ENCODE data around the gene CBX1.
A peak's percentile ranks its signal among the peaks of the same experiment; 100 is the strongest.

CBX1 gene

DNA sequence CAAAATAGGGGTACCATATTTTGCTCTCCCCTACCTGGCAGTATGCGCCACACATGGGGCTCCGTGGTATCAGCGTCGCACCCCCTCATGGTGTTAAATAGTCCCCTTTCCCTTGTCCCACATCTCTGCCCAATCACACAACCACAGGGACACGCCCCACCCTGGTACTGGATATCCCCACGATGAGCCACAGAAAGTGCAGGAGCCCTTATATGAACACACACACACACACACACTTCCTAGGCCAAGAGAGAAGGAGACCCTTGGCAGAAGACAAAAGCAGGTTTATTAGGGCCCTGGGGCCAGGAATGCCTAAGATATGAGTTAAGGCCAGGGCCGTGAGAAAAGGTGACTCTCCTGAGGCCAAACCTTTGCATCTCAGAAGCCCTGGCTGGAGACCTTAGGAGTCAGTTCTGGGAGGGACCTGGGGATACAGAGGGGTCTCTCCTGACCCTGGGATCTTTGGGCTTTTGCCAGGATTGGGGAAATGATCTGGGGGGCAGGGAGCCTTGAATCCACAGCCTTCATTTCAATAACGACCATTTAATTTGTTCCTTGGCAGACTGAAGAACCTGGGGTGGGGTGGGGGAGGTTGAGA lies 75.3 kb downstream of the CBX1 start:
- DNase-seq (ENCODE audit: low spot score) = no peak

DNA sequence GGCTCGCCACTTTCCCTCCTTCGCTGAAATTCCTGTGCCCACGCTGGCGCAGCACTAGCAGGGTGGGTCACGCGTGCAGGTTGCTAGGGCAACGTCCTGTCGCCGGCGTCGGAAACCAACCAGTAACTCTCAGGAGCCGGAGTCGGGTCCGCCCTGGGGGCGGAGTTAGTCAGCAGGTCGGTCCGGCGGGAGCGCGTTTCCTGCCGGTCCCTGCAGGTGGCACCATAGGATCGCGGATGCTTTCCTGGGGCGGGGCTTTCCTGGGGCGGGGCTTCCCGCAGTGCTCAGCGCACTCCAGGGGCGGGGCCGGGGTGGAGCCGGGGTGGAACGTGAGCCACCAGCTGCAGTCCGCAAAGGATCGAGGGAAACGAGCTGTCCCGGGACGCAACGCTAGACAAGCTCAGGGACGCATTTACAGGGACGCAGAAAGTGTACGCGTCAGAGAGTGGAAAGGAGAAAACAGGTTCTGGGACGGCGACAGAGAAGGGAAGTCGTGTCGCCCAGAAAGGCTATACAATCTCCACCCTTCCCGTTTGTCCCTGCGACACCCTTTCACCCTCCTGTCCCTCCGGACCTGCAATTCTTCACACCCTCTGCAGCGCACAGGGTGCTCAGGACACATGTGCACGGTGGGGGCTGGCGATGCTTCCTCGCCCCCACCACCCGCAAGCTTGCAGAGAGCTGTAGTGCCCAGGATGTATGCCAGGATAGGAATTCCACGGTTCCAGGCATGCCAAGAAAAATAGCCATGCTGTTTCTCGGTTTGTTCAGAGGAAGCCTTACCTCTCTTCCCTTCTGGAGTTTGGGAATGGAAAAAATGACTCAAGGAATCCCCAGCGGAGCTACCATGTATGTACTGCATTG lies 76.0 kb downstream of the CBX1 start:
- peak; percentile 97 for DNase-seq (ENCODE audit: low spot score)

DNA sequence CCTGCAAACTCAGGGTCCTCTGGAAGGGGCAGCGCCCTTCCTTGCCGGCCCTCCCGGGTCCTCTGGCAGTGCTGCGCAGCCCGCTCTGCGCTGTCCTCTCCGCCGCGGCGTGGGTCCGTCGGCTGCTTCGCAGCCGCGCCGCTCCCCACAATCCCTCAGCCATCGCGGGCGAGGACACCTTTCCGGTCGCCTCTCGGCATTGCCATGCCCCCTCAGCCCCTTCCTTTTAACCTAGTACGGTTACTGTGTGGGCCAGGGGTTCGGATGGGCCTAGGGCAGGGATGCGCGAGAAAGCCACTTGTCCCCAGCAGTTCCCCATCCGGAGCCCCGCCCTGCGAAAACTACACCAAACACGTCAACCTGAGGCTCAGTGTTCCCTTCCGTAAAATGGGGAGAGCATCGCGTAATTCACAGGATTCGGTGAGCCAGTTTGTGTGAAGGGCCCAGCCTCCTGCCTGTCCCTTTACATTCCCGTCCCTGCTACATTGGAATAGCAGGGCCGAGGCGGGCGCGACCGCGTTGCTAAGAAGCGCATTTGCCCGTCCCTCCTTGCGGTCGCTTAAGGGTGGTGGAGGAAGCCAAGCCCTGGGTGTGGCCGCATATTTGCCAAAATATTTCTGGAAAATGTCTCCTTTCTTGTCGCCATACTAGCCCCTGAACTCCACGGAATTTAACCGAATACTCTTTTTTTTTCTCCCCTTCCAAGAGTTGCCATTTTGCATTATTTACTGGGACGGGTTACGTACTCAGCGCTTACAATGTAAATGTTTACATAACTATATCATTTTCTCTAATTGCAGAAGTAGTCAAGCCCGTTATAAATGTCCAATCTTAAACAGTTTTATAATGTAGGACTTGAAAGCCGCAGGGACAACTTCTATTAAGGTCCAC lies 76.9 kb downstream of the CBX1 start:
- peak; percentile 56 for DNase-seq (ENCODE audit: low spot score)

DNA sequence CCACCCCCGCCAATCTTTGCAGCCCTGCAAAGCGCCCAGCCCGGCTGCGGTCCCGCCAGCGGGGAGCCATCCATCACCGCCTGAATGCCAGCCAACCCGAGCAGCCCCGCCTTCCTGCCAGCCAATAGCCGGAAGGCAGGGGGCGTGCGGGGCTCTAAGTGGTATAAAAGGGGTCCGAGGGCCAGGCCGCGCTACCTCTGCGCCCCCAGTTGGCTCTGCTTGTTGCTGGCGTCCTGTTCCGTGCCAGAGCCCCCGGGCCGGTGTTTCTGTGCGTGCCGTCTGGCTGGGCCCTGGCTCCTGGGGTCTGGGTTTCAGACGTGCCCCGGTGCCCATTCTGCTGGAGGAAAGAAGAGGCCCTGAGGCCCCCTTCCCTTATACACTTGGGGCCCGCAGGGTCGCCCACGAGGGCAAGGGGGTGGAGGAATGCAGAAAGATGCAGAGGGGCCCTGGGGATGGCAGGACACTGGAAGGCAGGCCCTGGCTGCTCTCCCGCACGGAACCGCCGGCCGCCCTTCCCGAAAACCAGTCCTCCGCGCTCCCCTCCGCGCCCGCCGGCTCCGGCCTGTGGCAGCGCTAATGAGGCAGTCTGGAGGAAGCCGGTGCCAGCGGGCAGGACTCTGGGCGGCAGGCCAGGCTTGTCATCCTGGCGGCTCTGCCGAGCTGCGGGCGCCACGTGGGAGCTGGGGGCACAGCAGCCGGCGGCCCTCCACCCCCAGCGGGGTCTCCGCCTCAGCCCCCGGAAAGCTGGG lies 77.7 kb downstream of the CBX1 start:
- DNase-seq (ENCODE audit: low spot score) = peak; percentile 79

DNA sequence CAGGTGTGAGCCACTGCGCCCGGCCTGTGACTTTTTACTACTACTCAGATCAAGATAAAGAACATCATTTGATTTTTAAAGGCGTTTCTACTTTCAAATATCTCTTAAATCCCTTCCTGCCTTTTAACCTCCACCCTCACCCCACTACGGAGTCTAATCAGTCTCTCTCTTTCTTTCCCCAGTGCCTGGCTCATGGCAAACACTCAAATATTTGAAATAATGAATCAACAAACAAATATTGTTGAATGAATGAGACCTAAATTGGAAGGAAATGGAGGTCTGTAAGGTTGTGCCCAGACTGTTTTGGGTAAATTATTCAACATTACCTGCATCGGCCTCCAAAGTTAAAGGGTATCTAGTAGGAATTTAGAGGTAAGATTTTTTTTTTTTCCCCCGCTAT lies 78.4 kb downstream of the CBX1 start:
- DNase-seq (ENCODE audit: low spot score) = no peak

DNA sequence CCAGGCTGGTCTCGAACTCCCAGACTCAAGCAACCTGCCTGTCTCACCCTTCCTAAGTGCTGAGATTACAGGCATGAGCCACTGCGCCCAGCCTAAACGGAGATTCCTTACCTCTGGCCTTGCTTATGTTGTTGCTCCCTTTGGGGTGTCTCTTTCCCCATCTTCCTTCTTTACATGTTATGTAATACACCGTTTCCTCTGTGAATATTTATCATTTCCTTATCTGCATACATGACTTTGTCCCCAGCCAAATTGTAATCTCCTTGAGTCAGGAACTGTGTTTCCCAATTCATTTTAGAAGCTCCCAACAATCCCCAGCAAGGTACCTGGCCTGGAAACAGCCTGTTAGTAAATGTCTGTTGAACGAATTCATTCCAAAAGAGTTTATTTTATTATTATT lies 79.3 kb downstream of the CBX1 start:
- DNase-seq (ENCODE audit: low spot score) = no peak

All from cerebellar cortex (tissue), 1 donor.